Right forelimb (tissue), 1 donor: Measurements from ENCODE around the gene NUDC.

Experiments
- DNase-seq: peaks from one replicate; pipeline ENCODE4 v3.0.0-alpha.2; 2018

Gene NUDC

GRCh38 chr1:26991310-26992116, 70.0 kb downstream of the NUDC start:
- no peak for DNase-seq

- DNase-seq, result peak; percentile 86
Measured at GRCh38 chr1:26993237-26994019, 71.9 kb downstream of the NUDC start, which contains the start of gene TRNP1. TSS of gene TRNP1 (plus strand) at chr1:26993692. CDS start at chr1:26993787, 95 bp downstream.

- no peak for DNase-seq
Measured at GRCh38 chr1:26994020-26994786, 72.7 kb downstream of the NUDC start.

DNA sequence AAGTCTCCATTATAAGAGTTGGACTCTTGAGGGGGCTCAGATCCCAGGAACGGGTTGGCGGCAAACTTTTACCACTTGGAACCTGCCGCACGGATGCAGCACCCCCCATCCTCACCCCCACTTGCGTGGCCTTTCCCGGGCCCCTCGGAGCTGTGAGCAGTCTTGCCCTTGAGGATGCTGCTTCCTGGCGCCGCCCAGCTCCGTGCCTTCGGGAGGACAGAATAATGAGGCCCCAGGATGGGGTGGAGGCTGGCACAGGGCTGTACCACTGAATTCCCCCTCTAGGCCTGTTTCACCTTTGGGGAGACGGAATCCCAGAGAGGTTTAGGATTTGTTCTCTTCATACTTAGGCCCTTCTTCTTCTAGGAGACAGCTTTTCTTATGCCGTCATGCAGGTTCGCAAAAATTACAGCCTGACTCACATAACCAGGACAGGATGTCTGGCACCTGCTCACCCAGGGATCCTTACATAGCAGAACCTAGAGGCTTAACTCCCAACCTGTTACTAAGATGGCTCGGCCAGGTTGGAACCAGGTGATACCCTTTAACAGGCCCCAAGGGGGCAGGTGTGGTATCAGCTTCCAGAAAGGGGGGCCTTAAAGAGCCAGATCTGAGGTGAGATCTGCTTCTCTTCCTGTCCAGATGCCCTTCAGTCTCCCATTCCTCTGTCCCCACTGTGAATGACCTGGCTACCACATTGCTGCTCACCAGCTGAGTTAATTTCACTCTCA, 73.4 kb downstream of the NUDC start:
- DNase-seq, result no peak

GRCh38 chr1:26996024-26996423, 74.5 kb downstream of the NUDC start:
- DNase-seq, result no peak
